Measurements from ENCODE around the gene JAM3.

DNA sequence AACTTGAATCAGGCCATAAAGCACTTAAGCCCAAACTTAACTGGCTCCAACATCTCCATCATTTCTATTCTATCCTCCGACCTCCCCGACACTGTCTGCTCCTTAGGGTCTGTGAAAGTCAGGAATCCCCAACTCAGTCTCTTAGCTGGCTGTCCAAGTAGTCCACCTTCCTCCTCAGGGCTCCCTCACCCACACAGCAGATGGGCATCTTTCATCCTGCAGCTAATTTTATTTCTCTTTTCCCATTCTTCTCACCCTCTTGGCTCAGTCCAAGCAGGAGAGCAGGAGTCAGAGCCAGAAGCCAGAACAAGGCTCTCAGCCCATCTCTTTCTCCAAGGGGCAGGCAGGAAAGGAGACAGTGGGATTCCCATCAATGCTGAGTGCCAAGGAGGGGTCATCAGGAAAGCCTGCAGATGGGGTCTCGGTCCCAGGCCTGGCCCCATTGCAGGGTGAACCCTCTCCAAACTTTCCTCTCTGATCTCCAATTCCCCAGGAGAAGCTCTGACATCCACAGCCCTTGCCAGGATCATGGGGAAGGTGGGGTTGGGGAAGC is 40.4 kb upstream of the JAM3 start:
- TF ChIP-seq, protein P1, sequence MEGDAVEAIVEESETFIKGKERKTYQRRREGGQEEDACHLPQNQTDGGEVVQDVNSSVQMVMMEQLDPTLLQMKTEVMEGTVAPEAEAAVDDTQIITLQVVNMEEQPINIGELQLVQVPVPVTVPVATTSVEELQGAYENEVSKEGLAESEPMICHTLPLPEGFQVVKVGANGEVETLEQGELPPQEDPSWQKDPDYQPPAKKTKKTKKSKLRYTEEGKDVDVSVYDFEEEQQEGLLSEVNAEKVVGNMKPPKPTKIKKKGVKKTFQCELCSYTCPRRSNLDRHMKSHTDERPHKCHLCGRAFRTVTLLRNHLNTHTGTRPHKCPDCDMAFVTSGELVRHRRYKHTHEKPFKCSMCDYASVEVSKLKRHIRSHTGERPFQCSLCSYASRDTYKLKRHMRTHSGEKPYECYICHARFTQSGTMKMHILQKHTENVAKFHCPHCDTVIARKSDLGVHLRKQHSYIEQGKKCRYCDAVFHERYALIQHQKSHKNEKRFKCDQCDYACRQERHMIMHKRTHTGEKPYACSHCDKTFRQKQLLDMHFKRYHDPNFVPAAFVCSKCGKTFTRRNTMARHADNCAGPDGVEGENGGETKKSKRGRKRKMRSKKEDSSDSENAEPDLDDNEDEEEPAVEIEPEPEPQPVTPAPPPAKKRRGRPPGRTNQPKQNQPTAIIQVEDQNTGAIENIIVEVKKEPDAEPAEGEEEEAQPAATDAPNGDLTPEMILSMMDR (IDR thresholded peaks at IDR 0.05) = no peak
- TF ChIP-seq POLR2A (IDR thresholded peaks at IDR 0.05) = no peak
